Measurements from ENCODE around the gene DNASE1L2. TPM values are rescaled to one million over a fixed set of nuclear protein-coding genes. Genes with fewer than 3 reads are reported as not detected.

The DNASE1L2 gene
- total and polyA plus RNA-seq, 2 experiments from 2014 or later: 0.23 to 0.80 TPM

- peaks cover 36% of the 10 kb centered on the region for H3K79me2 ChIP-seq
- H3K27ac ChIP-seq: no peak overlapping the region
- no peaks in the 10 kb centered on the region for H3K9me3 ChIP-seq (ENCODE audit: low read depth)
- no peaks in the 10 kb centered on the region for H3K36me3 ChIP-seq (replicated peaks; ENCODE audit: insufficient read depth, low read depth)
- H2AFZ ChIP-seq: no peak overlapping the region
- H4K20me1 ChIP-seq (ENCODE audit: insufficient read depth, poor library complexity, severe bottlenecking): no peaks in the 10 kb centered on the region
- H3K4me3 ChIP-seq: no peak overlapping the region
- H3K9me2 ChIP-seq (replicated peaks; ENCODE audit: insufficient read depth): no peaks in the 10 kb centered on the region
- WGBS (ENCODE audit: low lambda C conversion rate, missing lambda C conversion rate): 96% methylated on average over 18 of the region's 18 CpGs
- DNase-seq (ENCODE audit: low spot score): no peak
- H3K27me3 ChIP-seq: no peaks in the 10 kb centered on the region
- TF ChIP-seq EZH2 (IDR thresholded peaks at IDR 0.05; ENCODE audit: borderline replicate concordance): no peak
- no peak for TF ChIP-seq CTCF (IDR thresholded peaks at IDR 0.05; ENCODE audit: poor library complexity)
- TF ChIP-seq EZH2phosphoT487 (IDR thresholded peaks at IDR 0.05; ENCODE audit: low read depth, severe bottlenecking, unreplicated experiment): no peak
- no peak overlapping the region for H3K4me2 ChIP-seq
- H3K4me1 ChIP-seq (ENCODE audit: insufficient read depth): peaks cover 8% of the 10 kb centered on the region
Observed at GRCh38 chr16:2246301-2246885, 10.1 kb downstream of the DNASE1L2 start.

GRCh38 chr16:2250652-2251295, 14.5 kb downstream of the DNASE1L2 start:
- Histone ChIP-seq H3K4me3 (peak overlapping the region; percentile 66), H3K27ac (peak overlapping the region; percentile 91), H3K9me2 (replicated peaks; ENCODE audit: insufficient read depth) (no peaks in the 10 kb centered on the region), H3K4me2 (peak overlapping the region; percentile 83), H3K4me1 (ENCODE audit: insufficient read depth) (peaks cover 14% of the 10 kb centered on the region), H3K9me3 (ENCODE audit: low read depth) (no peaks in the 10 kb centered on the region), H3K79me2 (peaks cover 41% of the 10 kb centered on the region), H3K36me3 (replicated peaks; ENCODE audit: insufficient read depth, low read depth) (no peaks in the 10 kb centered on the region), H2AFZ (peak overlapping the region; percentile 66), H4K20me1 (ENCODE audit: insufficient read depth, poor library complexity, severe bottlenecking) (no peaks in the 10 kb centered on the region), H3K27me3 (no peaks in the 10 kb centered on the region)
- 8% methylated on average over 25 of the region's 35 CpGs for WGBS (ENCODE audit: low lambda C conversion rate, missing lambda C conversion rate)
- TF ChIP-seq EZH2phosphoT487 (IDR thresholded peaks at IDR 0.05; ENCODE audit: low read depth, severe bottlenecking, unreplicated experiment) (no peak), EZH2 (IDR thresholded peaks at IDR 0.05; ENCODE audit: borderline replicate concordance) (no peak), CTCF (IDR thresholded peaks at IDR 0.05; ENCODE audit: poor library complexity) (no peak)
- DNase-seq (ENCODE audit: low spot score): no peak

- peak; percentile 98 for DNase-seq (ENCODE audit: low spot score)
- H4K20me1 ChIP-seq (ENCODE audit: insufficient read depth, poor library complexity, severe bottlenecking): no peaks in the 10 kb centered on the region
- no peaks in the 10 kb centered on the region for H3K27me3 ChIP-seq
- H2AFZ ChIP-seq: peak within 1 kb of the TSS; percentile 66
- peak within 1 kb of the TSS; percentile 91 for H3K27ac ChIP-seq
- H3K4me3 ChIP-seq: peak within 1 kb of the TSS; percentile 66
- H3K9me2 ChIP-seq (replicated peaks; ENCODE audit: insufficient read depth): no peaks in the 10 kb centered on the region
- 4% methylated on average over 63 of the region's 88 CpGs for WGBS (ENCODE audit: low lambda C conversion rate, missing lambda C conversion rate)
- H3K9me3 ChIP-seq (ENCODE audit: low read depth): no peaks in the 10 kb centered on the region
- H3K36me3 ChIP-seq (replicated peaks; ENCODE audit: insufficient read depth, low read depth): no peaks in the 10 kb centered on the region
- TF ChIP-seq CTCF (IDR thresholded peaks at IDR 0.05; ENCODE audit: poor library complexity): peak; percentile 70
- TF ChIP-seq EZH2 (IDR thresholded peaks at IDR 0.05; ENCODE audit: borderline replicate concordance): no peak
- peaks cover 14% of the 10 kb centered on the region for H3K4me1 ChIP-seq (ENCODE audit: insufficient read depth)
- H3K4me2 ChIP-seq: peak within 1 kb of the TSS; percentile 83
- peaks cover 41% of the 10 kb centered on the region for H3K79me2 ChIP-seq
Observed at GRCh38 chr16:2251296-2252111, 15.3 kb downstream of the DNASE1L2 start, which contains the start of gene ECI1. TSS of gene ECI1 (minus strand) at chr16:2251587. CDS start at chr16:2251566, 21 bp downstream.

Data from hepatocyte (in vitro differentiated cells).